GM23248 (cell line): ENCODE data around the gene CHCHD1. TPM values are rescaled to one million over a fixed set of nuclear protein-coding genes. Genes with fewer than 3 reads are reported as not detected.

Experiments used
- DNase-seq: peaks from one replicate; pipeline ENCODE4 v3.0.0-alpha.2; 2015
- H2AFZ ChIP-seq: fragments of 200-600 bp; sonication (generic); 2 replicates; pipeline ENCODE4 v1.6.1; 2016; ENCODE audit warnings: antibody characterized with exemption
- H3F3A ChIP-seq: fragments of 200-600 bp; sonication (generic); 2 replicates; pipeline ENCODE4 v1.6.1; 2016; ENCODE audit warnings: mild to moderate bottlenecking, antibody characterized with exemption, mixed run types; ENCODE audit not compliant: insufficient read depth
- H3K27ac ChIP-seq: fragments of 200-600 bp; sonication (generic); 2 replicates; pipeline ENCODE4 v1.5.1; 2016; ENCODE audit warnings: mild to moderate bottlenecking
- H3K27me3 ChIP-seq: fragments of 200-600 bp; sonication (generic); replicated peaks from 2 replicates; pipeline ENCODE4 v1.6.1; 2016; ENCODE audit warnings: mild to moderate bottlenecking; ENCODE audit not compliant: insufficient read depth
- H3K36me3 ChIP-seq: fragments of 200-600 bp; sonication (generic); 2 replicates; pipeline ENCODE4 v1.6.1; 2016; ENCODE audit warnings: low read depth, mild to moderate bottlenecking
- H3K4me1 ChIP-seq: fragments of 200-600 bp; sonication (generic); 2 replicates; pipeline ENCODE4 v1.6.1; 2016; ENCODE audit warnings: mild to moderate bottlenecking; ENCODE audit not compliant: insufficient read depth
- H3K4me2 ChIP-seq: fragments of 200-600 bp; sonication (generic); one replicate; pipeline ENCODE4 v1.6.1; 2016; ENCODE audit warnings: mild to moderate bottlenecking; ENCODE audit not compliant: unreplicated experiment
- H3K4me3 ChIP-seq: fragments of 200-600 bp; sonication (generic); 2 replicates; pipeline ENCODE4 v1.5.1; 2016; ENCODE audit warnings: mild to moderate bottlenecking
- H3K79me2 ChIP-seq: fragments of 200-600 bp; sonication (generic); 2 replicates; pipeline ENCODE4 v1.6.1; 2016; ENCODE audit warnings: mild to moderate bottlenecking; ENCODE audit not compliant: insufficient read depth
- H3K9ac ChIP-seq: fragments of 200-600 bp; sonication (generic); 2 replicates; pipeline ENCODE4 v1.6.1; 2016; ENCODE audit warnings: mild to moderate bottlenecking
- H3K9me2 ChIP-seq: fragments of 200-600 bp; sonication (generic); 2 replicates; pipeline ENCODE4 v1.6.1; 2016; ENCODE audit warnings: mixed run types, mild to moderate bottlenecking, moderate library complexity; ENCODE audit not compliant: insufficient read depth
- H3K9me3 ChIP-seq: fragments of 200-600 bp; sonication (generic); one replicate; pipeline ENCODE4 v1.6.1; 2017; ENCODE audit warnings: low read depth
- H4K20me1 ChIP-seq: fragments of 200-600 bp; sonication (generic); 2 replicates; pipeline ENCODE4 v1.6.0; 2016; ENCODE audit not compliant: insufficient read depth
- EZH2 ChIP-seq: fragments of 200-600 bp; sonication (generic); IDR thresholded peaks from 2 replicates; pipeline ENCODE4 v1.6.1; 2018; ENCODE audit warnings: antibody characterized with exemption, mild to moderate bottlenecking; ENCODE audit not compliant: insufficient read depth, poor library complexity, severe bottlenecking
- EZH2phosphoT487 ChIP-seq: fragments of 200-600 bp; sonication (generic); IDR thresholded peaks from 2 replicates; pipeline ENCODE4 v1.6.1; 2018; ENCODE audit warnings: antibody characterized with exemption, moderate library complexity, mild to moderate bottlenecking, low read depth; ENCODE audit not compliant: insufficient read depth
- WGBS, 2 experiments: methylation state at CpG; one replicate each; pipeline ENCODE4 v1.1.6; 2015 to 2017; ENCODE audit warnings: low lambda C conversion rate in 2 of 2, low coverage in 1 of 2; ENCODE audit errors: missing lambda C conversion rate in 2 of 2; 5-methylcytosine and 5-hydroxymethylcytosine counted together
- in situ Hi-C: fragments of 300-500 bp; cut with MboI; formaldehyde crosslinking; loops from 2 replicates; pipeline ENCODE4 v1.15.0; 2020
- polyA plus RNA-seq: library from polyadenylated mRNA; unstranded; fragments of >200 nt; fragmentation: Nextera tagmentation; extraction: Ambion mirVana; gene quantifications from 2 replicates; pipeline ENCODE4 v1.2.1, GENCODE V29; 2016
- total RNA-seq: library from RNA; depleted of rRNA; stranded (reverse); fragments of >200 nt; shearing (Covaris generic); gene quantifications from 2 replicates; pipeline ENCODE4 v1.2.3, GENCODE V29; 2014

The CHCHD1 gene
- total and polyA plus RNA-seq, 2 experiments from 2014 or later, result 23.1 to 73.0 TPM

DNA sequence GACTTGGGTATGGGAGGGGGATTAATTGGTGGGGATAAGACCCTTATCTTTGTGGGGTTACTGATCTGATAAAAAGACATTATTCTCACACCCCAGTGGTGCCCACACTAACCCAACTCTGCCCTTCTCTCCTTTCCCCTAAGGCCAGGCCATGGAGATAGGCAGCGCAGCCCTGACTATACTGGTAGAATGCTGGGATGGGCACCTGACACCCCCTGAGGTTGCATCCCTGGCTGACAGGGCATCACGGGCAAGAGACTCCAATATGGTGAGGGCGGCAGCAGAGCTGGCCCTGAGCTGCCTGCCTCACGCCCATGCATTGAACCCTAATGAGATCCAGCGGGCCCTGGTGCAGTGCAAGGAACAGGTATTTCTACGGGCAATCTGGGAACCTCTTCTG is 16.2 kb downstream of the CHCHD1 start:
- H3K27me3 ChIP-seq, result no peaks in the 10 kb centered on the region

DNA sequence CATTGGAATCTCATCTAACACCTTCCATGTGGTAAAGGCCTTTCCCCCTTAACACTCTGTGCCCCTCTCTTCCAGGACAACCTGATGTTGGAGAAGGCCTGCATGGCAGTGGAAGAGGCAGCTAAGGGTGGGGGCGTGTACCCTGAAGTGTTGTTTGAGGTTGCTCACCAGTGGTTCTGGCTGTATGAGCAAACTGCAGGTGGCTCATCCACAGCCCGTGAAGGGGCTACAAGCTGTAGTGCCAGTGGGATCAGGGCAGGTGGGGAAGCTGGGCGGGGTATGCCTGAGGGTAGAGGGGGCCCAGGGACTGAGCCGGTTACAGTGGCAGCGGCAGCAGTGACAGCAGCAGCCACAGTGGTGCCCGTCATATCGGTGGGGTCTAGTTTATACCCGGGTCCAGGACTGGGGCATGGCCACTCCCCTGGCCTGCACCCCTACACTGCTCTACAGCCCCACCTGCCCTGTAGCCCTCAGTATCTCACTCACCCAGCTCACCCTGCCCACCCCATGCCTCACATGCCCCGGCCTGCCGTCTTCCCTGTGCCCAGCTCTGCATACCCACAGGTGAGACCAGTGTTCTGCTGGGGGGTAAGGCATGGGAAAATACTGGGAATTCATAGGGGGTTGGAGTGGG is 17.2 kb downstream of the CHCHD1 start:
- H2AFZ ChIP-seq, result no peak overlapping the region
- in situ Hi-C loops, result no loop called here
- H3K27ac ChIP-seq, result no peak overlapping the region
- H3F3A ChIP-seq, result peaks cover 35% of the 10 kb centered on the region
- no peaks in the 10 kb centered on the region for H3K9me2 ChIP-seq
- no peaks in the 10 kb centered on the region for H4K20me1 ChIP-seq
- H3K4me2 ChIP-seq, result no peak overlapping the region
- WGBS, 2 experiments, result 78 to 85% methylated on average over 6 to 9 of the region's 10 CpGs
- TF ChIP-seq EZH2phosphoT487, result no peak
- TF ChIP-seq EZH2, result no peak
- H3K9me3 ChIP-seq, result no peaks in the 10 kb centered on the region
- no peaks in the 10 kb centered on the region for H3K79me2 ChIP-seq
- no peaks in the 10 kb centered on the region for H3K27me3 ChIP-seq
- H3K4me1 ChIP-seq, result no peaks in the 10 kb centered on the region
- no peak overlapping the region for H3K4me3 ChIP-seq
- H3K9ac ChIP-seq, result no peak overlapping the region
- peaks cover 44% of the 10 kb centered on the region for H3K36me3 ChIP-seq
- no peak for DNase-seq

More for the DNA sequence above, 16.2 kb downstream of the CHCHD1 start:
- no peak overlapping the region for H3K4me2 ChIP-seq
- in situ Hi-C loops, result no loop called here
- DNase-seq, result no peak
- H3K4me3 ChIP-seq, result no peak overlapping the region
- 84 to 94% methylated on average over 6 of the region's 6 CpGs for WGBS, 2 experiments
- peaks cover 30% of the 10 kb centered on the region for H3F3A ChIP-seq
- no peak overlapping the region for H2AFZ ChIP-seq
- H3K9ac ChIP-seq, result no peak overlapping the region
- H3K9me2 ChIP-seq, result no peaks in the 10 kb centered on the region
- TF ChIP-seq EZH2 (no peak), EZH2phosphoT487 (no peak)
- no peaks in the 10 kb centered on the region for H3K4me1 ChIP-seq
- no peaks in the 10 kb centered on the region for H4K20me1 ChIP-seq
- H3K27ac ChIP-seq, result no peak overlapping the region
- no peaks in the 10 kb centered on the region for H3K79me2 ChIP-seq
- H3K36me3 ChIP-seq, result peaks cover 43% of the 10 kb centered on the region
- no peaks in the 10 kb centered on the region for H3K9me3 ChIP-seq

DNA sequence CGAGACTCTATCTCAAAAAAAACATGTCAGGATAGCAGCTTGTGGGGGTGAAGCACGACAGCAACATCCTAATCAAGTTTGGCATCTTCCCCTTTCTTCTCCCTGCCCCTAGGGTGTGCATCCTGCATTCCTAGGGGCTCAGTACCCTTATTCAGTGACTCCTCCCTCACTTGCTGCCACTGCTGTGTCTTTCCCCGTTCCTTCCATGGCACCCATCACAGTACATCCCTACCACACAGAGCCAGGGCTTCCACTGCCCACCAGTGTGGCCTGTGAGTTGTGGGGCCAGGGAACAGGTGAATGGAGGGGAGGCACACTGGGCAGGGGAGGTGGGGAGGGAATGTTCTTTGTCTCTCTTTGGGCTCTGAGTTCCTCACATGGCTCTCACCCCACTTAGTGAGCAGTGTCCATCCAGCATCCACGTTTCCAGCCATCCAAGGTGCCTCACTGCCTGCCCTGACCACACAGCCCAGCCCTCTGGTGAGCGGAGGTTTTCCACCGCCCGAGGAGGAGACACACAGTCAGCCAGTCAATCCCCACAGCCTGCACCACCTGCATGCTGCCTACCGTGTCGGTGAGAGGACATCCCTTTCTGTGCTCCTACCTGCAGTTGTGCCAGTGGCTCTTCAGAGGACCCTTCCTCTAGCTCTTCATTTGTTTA is 18.2 kb downstream of the CHCHD1 start:
- Histone ChIP-seq H3K36me3 (peaks cover 39% of the 10 kb centered on the region), H3K9ac (no peak overlapping the region), H3K9me2 (no peaks in the 10 kb centered on the region), H3K4me3 (no peak overlapping the region), H3K9me3 (no peaks in the 10 kb centered on the region), H3K27ac (no peak overlapping the region), H3F3A (peaks cover 30% of the 10 kb centered on the region), H3K4me2 (no peak overlapping the region), H3K4me1 (no peaks in the 10 kb centered on the region), H3K27me3 (no peaks in the 10 kb centered on the region), H4K20me1 (no peaks in the 10 kb centered on the region), H3K79me2 (no peaks in the 10 kb centered on the region), H2AFZ (no peak overlapping the region)
- TF ChIP-seq EZH2phosphoT487 (no peak), EZH2 (no peak)
- in situ Hi-C loops, result no loop called here
- WGBS, 2 experiments, result 73 to 80% methylated on average over 9 of the region's 9 CpGs
- no peak for DNase-seq

DNA sequence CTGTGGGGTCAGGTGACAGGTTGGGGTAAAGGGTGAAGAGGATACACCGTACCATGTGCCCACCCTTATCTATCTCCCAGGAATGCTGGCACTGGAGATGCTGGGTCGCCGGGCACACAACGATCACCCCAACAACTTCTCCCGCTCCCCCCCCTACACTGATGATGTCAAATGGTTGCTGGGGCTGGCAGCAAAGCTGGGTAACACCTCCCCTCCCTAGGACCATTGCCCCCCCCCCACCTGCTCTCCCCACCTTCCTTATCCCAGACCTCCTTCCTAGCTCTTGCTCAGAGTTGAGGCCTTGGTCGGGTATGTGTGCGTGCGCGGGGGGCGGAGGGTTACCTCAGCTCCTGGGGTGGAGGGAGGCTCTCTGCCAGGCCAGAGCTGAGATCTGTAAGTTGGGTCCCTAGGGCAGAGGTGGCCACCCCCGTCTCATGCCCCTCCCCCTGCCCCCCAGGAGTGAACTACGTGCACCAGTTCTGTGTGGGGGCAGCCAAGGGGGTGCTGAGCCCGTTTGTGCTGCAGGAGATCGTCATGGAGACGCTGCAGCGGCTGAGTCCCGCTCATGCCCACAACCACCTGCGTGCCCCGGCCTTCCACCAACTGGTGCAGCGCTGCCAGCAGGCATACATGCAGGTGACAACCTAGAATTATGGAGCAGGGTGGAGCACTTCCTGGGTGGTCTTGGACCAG is 18.9 kb downstream of the CHCHD1 start:
- Histone ChIP-seq H3K27me3 (no peaks in the 10 kb centered on the region), H2AFZ (no peak overlapping the region), H3K36me3 (peaks cover 37% of the 10 kb centered on the region), H4K20me1 (no peaks in the 10 kb centered on the region), H3F3A (peaks cover 30% of the 10 kb centered on the region), H3K9ac (no peak overlapping the region), H3K9me3 (no peaks in the 10 kb centered on the region), H3K4me1 (no peaks in the 10 kb centered on the region), H3K27ac (no peak overlapping the region), H3K4me3 (no peak overlapping the region), H3K4me2 (no peak overlapping the region), H3K79me2 (no peaks in the 10 kb centered on the region), H3K9me2 (no peaks in the 10 kb centered on the region)
- DNase-seq, result no peak
- TF ChIP-seq EZH2phosphoT487, result no peak
- in situ Hi-C loops, result no loop called here
- whole genome bisulfite sequencing, 2 experiments, result 81% methylated on average over 14 to 20 of the region's 20 CpGs
